ENCODE measurements around the gene STAT6.

- TF ChIP-seq CTCF (IDR thresholded peaks at IDR 0.05; ENCODE audit: low read length) (no peak), EZH2 (IDR thresholded peaks at IDR 0.05; ENCODE audit: borderline replicate concordance, low read length) (no peak)
Observed at GRCh38 chr12:57139796-57140649, 28.9 kb upstream of the STAT6 start.
